GM21381 (cell line): ENCODE measurements around the gene AMFR.
A peak's percentile ranks its signal among the peaks of the same experiment; 100 is the strongest.

Experiments
- ATAC-seq: cut with Tn5 transposase; IDR thresholded peaks from one replicate; pipeline ENCODE4 v1.9.1; 2021; ENCODE audit warnings: mild to moderate bottlenecking, moderate library complexity; ENCODE audit not compliant: unreplicated experiment

AMFR gene

DNA sequence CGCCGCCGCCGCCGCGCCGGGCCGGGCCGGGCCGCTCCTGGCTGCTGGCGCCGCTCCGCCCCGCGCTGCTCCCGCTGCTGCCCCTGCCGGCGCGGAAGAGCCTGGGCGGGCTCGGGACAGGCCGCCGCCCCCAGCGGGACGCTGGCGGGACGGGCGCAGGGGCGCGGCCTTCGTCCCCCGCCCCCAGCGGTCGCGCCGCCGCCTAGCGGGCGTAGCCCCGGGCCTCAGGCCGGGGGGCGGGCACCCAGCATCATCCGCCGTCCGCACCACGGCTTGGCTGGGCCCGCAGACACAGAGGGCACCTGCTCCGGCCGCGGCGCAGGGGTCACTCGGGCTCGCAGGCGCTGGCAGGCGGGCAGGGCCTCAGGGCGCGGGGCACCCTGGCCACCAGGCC, at the start of gene AMFR:
TSS of gene AMFR (minus strand) at position 107 of the 394 bp plus-strand sequence. CDS start 218 bp downstream, outside the sequence.
- ATAC-seq: peak; percentile 84

DNA sequence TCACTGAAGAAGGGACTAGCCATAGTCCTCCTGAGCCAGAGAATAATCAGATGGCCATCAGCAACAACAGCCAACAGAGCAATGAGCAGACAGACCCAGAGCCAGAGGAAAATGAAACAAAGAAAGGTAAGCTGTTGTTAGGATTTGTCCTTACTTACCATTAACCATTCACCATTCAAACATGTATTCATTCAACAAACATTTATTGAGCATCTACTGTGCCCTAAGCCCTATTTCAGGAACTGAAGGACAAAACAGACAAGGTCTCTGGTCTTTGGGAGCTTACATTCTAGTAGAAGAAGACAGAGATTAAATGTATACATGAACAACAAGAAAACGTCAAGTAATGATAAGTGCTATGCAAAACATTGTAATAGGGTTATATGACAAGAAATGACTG, 45.3 kb upstream of the AMFR start:
- ATAC-seq: no peak

DNA sequence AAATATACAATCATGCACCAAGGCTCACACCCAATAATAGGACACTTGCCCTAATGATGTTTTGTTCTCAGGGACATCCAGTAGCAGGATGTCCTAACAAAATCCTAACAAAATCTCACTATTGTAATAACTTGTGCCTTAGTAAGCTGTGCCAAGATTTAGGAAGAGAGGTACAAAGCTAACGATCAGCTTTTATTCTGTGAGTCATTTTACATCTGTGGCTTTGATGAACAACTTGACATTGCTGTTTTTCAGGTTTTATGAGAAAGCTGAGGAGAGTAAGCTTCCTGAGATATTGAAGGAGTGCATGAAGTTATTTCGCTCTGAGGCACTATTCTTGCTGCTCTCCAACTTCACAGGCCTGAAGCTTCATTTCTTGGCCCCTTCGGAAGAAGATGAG, 44.9 kb upstream of the AMFR start:
- ATAC-seq: no peak

DNA sequence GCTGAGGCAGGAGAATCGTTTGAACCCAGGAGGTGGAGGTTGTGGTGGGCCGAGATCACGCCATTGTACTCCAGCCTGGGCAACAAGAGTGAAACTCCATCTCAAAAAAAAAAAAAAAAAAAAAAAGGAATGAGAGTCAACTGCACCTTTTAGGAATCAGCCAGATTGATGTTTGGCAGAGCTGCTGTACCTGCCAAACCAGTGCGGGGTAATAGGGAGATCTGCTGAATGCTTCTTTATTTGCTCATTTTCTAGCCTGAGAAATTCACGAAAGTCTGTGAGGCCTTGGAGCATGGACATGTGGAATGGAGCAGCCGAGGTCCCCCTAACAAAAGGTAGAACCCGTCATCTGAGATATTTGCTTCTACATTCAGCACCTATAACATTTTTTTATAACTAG, 44.4 kb upstream of the AMFR start:
- no peak for ATAC-seq

DNA sequence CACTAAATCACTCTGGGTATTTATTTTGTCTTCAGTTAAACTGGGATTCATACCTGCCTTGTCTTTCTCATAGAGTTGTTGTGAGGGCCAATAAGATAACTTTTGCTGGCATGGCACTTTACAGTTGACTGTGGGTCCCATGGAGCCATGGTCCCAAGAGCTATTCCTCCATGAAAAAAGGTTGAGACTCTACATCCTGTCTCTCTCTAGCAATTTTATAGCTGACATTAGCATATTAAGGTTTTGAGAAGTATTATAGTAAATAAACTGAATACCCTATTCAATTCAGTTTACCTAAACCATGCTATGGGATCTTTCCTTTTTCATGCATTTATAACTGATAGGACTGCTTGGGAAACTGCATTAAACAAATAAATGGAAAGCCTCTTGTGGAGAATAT, 43.5 kb upstream of the AMFR start:
- ATAC-seq: no peak

DNA sequence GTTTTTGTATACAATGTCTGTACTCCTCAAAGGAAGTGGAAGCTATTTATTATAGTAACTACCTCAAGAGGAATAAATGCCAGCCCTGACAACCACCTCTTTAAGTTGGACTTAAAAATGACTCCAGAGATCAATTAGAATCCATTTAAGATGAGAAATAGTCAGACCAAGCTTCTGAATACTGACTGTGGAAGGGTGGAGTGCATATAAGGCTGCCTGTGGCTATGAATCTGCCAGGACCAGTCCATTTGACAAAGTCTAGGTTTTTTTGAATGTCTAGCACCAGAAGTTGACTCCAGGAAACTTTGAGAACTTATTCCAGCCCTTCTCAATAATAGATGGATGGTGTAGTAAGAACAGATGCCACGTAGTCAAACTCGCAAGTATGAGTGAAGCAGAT, 41.0 kb upstream of the AMFR start:
- ATAC-seq: no peak

DNA sequence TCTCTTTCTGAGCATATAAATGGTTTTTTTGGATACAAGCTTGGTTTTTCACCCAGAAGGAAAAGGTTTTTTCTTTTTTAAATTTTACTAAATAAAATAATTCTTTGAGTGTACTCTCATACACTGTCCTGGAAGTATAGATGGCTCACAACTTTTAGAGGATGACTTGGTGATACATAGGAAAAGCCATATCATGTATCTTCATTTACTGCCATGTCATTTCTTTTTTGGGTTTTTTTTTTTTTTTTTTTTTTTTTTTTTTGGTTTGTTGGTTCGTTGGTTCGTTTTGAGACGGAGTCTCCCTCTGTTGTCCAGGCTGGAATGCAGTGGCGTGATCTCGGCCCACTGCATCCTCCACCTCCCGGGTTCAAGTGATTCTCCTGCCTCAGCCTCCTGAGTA, 37.8 kb upstream of the AMFR start:
- ATAC-seq: no peak

DNA sequence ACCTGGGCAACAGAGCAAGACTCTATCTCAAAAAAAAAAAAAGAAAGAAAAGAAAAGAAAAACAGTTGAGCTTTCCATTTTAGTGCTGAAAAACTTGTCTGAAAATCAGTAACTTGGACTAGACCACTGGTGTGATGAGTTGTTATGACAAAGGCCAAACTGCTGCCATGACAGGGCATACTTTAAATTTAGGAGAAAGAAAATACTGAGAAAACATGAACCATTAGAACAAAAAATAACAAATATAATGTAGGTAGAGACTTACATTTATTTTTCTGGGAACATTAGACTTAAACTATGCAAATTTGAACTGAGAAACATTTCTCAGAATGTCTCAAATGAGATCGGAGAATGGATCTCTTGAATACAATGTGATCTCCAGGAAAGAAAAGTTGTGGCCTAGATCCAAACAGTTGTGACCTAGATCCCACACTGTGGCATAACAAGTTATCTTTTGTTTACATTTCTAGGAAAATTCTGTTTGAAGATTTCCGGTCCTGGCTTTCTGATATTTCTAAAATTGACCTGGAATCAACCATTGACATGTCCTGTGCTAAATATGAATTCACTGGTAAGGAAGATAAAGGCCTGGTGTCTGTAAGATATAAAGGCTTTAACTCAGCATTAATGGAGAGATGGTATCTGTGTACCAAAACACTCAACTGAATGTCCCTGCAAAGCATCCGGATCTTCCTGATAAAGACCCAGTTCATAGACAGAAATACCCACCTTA, 36.9 kb upstream of the AMFR start:
- ATAC-seq: no peak

DNA sequence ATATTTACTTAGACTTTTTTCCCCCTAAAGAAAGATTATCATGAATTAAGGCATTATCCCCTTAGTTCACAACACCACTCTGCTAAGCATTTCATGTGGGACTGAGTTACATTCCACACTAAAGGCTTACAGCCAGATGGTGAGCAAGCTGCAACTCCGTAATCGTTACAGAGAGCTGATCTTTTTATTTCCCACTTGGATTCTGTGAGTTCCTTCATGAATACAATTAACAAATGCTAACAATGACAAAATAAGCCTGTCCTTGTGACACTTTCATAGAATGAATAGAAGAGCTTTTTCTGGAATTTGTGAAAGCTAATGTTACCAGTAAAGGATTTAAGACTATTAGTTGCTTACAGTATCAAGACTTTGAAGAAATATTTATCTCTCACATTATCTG, 34.8 kb upstream of the AMFR start:
- ATAC-seq: no peak

DNA sequence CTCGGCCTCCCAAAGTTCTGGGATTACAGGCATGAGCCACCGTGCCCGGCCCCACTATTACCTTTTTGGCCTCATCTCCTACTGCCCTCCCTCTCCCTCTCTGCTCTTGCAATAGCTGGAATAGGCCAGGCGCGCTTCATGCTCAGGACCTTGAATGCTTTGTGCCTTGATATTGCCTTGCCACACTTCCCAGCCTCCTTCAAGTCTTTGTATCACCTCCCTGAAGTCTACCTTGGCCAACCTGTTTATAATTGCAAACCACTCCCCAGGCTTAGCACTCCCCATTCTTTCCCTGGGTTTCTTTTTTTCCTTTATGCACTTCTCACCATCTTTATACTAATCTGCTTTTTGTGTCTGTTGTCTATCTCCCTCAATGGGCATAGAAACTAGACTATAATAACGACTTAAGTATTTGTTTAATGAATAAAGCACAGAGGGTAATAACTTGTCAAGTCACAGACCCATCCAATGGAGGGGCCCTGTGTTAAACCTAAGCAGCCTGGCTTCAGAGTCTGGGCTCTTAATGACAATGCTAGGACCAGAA, 32.7 kb upstream of the AMFR start:
- no peak for ATAC-seq

DNA sequence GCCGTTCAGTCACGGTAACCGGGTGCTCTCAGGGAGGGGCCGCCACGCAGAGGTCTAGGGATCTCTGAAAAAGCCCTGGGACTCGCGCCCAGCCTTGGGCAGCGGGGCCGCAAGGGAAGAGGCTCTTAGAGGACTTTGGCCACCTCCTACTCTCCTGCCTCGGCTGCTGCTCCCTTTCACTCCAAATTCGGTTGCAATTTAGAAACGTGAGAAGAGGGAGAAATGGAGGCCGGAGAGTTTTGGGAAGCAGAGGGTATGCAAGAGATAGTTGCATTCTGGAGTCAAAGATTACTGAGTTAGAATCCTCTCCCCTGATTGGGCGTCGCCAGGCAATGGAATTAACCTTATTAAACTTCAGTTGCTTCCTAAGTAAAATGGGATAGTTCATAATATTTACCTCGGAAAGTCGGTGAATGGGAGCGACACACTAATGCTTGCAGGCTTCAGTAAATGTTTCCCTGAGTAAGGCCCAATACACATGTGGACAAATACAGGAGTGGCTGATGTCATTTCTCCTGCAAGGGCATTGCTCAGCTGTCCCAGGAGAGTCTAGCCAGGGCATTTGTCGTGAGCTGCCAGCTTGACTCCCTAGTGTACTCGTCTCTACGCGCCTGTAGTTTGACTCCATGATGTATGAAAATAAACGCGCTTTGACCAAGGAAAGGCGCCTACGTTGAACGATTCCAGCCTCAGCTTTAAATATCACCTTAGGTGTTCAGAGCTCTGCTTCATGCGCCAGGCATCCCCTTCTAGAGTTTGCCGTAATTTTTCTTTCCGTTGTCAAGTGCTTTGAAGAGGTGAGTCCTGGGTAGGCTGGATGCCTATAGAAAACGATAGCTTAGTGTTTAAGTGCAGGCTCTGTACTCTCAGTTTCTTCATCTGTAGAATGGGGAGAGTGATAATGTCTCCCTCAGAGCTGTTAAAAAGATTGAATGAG, 26.7 kb upstream of the AMFR start:
- ATAC-seq: peak; percentile 28

DNA sequence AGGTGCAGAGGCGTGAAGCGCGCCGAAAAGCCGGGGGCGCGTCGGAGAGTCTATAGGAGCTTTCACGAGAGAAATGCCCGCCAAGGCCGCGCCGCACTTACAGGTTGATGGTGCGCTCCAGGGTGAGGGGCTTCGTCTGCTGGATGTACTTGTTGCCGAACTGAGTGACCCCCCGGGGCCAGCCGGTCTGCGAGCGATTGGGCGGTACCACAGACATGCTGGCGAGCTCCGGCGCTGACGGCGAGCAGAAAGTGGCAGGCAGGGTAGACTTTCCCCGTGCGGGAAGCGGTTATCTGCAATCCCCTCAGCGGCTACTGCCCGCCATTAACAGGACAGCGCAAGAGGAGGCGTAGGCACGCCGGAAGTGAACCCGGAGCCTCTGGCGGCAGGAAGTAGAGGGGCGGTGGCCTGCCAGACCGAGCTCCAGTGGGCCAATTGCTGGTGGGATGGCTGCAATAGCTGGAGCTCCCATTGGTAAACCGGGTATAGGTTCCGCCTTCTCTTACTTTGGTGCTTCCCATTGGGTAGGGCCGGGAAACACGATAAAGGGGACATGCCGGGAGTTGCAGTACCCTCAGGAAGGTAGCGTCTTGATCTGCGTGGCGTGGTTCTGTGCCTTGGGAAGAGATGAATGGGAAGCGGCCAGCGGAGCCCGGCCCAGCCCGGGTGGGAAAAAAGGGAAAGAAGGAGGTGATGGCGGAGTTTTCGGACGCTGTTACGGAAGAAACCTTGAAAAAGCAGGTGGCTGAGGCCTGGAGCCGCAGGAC, 25.8 kb upstream of the AMFR start, which contains the start of the genes NUDT21 and OGFOD1:
TSS of gene NUDT21 (minus strand) at position 347 of the 767 bp plus-strand sequence. CDS start at position 217, 130 bp downstream.
TSS of gene OGFOD1 (plus strand) at position 569 of the 767 bp plus-strand sequence. CDS start at position 628, 59 bp downstream.
- ATAC-seq: peak; percentile 98

DNA sequence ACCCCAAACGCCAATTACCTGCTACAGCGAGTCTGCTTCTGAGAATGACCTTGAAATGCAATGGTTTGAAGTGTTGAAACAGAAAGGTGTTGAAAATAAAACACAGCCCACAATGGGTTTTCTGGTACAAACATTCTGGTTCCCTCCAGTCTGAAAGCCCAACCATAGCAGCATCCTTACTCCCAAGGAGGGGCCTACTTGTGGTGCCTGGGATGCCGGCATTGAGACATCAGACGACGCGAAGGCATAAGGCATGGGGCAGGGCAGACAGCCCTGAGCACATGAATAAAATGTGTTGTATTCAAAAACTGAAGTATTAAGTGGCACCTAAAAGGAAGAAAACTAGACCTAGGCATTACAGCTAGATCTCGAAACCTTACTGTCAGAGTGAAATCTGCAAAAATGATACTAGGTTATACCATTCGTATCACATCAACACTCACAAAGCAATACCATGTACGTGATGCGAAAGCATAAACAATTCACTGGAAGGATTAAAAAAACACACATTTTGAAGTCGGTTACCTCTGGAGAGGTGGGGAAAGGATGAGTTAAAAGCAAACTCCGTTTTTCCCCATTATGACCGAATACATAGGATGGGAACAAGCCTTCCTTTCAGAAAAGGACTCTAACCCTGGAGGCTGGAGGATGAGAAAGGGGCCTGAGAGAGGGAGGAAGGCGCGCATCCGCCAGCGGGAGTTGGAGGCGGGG, 25.1 kb upstream of the AMFR start:
- no peak for ATAC-seq

DNA sequence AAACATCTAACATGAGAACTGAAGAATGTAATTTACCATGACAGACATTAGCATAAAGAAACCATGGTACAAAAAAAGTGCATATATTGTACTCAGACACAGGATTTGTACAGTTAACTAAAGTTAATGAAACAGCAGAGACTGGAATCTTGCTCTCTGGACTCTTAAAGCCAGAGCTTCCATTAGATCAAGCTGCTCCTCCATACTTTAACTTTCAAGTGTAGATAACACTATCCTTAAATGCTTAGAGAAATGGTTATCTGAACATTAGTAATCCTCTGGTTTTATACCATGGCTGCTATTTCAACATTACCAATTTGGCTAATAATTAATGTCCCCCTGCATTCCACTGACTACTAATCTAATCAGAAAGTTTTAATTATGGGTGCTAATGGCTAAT, 22.7 kb upstream of the AMFR start:
- no peak for ATAC-seq

DNA sequence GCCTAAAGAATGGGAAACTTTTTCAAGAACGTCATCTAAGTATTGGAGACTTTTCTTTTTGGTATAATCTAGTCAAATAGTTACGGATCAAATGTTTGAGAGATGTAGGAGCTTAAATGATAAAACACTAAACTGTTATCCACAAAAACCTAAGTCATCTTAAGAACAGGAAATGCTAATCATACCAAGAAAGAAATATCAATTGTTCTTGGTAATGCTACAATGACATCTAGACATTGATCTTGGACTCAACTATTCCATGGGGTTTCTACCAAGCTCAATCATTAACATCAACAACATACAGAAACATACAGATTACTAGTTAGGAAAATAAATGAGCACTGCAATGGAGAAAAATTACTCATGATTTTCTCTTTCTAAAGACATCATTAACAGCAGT, 21.9 kb upstream of the AMFR start:
- ATAC-seq: no peak

DNA sequence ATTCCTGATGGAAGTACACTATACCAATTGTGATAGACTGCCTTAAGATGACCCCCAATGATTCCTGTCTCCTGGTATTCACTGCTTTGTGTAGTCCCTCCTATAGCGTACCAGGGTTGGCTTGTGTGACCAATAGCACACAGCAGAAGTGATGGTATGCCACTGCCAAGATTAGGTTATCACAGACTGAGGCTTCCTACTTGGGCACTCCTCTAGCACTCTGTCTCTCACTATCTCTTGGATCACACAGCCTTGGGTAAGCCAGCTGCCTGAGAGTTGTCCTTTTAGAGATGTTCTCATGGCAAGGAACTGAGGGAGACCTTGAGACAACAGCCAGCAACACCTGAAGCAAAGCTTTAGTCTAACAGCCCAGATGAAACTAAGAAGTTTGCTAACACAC, 12.7 kb upstream of the AMFR start:
- no peak for ATAC-seq

DNA sequence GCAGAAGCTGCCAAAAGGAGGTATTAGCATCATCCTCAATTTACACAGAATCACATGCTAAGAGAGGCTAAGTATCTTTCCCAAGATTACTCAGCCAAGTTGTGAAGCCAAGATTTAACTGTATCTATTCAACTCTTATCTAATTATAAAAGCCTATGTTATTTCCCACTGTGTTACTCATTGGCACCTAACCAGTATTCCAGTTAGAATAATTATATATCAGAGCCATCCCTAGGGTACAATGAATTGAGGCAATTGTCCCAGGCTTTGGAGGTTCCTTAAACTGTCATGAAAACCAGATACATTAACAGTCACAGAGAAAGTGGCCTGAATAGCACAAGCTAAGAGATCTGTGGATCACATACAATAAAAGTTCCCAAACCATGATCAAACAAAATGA, 10.9 kb upstream of the AMFR start:
- no peak for ATAC-seq

DNA sequence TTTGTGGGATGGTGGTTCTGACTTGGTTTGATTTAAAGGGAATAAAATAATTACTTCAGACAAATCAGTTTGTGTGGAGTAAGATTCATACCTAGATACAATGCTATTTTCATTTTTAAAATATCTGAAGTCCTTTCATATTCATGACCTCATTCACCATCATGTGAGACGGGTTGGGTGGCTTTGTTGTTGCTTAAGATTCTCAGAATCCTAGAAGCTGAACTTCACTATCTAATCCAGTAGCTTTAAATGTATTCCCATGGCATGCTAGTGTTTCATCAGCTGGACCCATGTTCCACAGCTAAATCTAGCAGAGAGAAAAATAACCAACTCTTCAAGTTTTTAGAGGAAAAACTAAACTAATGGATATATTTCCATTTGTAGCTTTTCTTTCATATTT, 2.7 kb upstream of the AMFR start:
- no peak for ATAC-seq

DNA sequence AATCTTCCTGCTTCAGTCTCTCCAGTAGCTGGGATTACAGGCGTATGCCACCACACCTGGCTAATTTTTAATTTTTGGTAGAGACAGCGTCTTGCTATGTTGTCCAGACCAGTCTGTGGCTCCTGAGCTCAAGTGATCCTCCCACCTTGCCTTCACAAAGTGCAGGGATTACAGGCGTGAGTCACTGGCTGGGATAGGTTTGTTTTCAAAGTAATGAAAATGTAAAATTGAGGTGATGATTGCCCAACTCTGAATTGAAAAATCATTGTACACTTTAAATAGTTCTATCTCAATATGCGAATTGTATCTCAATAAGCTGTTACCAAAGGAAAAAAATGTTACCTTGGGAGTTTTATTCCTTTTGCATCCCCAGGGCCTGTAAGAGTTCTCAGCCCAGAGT, 1.2 kb upstream of the AMFR start:
- ATAC-seq: no peak

DNA sequence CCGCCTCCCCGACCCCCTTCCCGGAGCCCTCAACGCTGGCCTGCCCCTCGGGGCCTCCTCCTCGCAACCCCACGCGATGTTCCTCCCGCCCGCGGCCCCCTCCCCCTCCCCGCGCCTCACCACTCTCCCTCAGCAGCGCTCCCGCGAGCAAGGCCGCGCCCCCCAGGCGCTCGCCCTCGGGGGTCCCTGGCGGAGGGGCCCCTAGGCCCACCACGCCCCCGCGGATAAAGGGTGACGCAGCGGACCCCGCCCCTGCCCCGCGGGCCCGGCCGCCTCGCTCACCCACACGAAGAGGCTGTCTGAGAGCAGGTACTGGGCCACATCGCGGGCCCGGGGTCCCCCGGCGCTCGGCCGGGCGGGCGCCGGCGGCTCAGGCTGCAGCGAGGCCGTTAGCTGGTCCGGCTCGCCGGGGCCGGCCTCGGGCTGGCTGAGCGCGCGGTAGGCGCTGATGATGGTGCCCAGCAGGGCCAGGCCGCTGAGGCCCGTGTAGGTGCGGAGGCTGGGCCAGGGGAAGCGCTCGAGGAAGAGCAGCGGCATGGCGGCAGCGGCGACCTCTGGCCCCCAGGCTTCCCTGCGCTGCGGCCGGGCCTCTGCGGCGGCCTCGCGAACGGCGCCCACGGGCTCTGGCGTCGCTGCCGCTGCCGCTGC, 430 bp downstream of the AMFR start:
- ATAC-seq: peak; percentile 34
